ENCODE data around the gene TRIM31. TPM values are rescaled to one million over a fixed set of nuclear protein-coding genes. Genes with fewer than 3 reads are reported as not detected.
"Not testable (repeated sequence)": the region's sequence is repeated elsewhere in the genome, so short reads cannot be mapped to it uniquely, and the experiment has no call there.

The TRIM31 gene
- total and polyA plus RNA-seq, 12 donors: 0.13 to 0.80 (median 0.19) TPM; not detected in 8

DNA sequence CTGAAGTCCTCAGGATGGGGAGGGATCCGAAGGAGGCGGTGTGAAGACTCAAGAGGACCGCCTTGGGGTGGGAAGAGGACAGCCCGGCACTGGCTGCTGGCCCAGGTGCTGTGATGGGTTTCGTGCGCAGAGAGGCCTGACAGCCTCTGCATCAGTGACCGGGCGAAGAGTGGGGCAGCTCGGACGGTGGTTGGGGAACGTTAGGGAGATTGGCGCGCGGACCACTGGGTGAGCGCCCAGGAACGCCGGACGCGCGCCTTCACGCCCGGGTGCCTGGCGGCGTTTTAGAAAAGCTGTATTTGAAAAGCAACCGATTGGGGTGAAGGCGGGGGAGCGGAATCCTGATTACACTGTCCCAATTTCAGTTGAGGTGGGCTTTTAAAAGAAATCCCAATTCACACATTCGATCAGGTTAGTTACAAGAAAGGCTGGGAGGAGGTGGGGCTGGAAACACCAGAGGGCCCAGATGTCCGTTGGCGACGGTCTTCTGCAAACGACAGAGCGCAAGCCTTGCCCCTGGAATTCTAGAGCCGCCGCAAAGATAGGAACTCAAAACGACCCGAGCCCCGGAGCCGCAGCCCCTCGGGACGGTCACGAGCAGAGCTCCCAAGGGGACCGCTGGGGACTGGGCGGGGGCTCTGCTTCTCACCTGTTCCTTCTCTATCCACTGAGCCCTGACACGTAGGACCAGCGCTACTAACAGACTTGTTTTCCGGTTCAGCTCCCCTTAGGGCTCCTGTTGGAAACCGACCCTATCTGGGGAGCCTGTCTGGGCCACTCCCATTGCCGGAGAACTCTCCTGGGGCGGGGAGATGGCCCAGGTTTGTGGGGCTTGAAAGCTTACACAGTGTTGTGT is 14.6 kb upstream of the TRIM31 start:
- TF ChIP-seq POLR2A (IDR thresholded peaks at IDR 0.05): no peak
- TF ChIP-seq, protein P1, sequence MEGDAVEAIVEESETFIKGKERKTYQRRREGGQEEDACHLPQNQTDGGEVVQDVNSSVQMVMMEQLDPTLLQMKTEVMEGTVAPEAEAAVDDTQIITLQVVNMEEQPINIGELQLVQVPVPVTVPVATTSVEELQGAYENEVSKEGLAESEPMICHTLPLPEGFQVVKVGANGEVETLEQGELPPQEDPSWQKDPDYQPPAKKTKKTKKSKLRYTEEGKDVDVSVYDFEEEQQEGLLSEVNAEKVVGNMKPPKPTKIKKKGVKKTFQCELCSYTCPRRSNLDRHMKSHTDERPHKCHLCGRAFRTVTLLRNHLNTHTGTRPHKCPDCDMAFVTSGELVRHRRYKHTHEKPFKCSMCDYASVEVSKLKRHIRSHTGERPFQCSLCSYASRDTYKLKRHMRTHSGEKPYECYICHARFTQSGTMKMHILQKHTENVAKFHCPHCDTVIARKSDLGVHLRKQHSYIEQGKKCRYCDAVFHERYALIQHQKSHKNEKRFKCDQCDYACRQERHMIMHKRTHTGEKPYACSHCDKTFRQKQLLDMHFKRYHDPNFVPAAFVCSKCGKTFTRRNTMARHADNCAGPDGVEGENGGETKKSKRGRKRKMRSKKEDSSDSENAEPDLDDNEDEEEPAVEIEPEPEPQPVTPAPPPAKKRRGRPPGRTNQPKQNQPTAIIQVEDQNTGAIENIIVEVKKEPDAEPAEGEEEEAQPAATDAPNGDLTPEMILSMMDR (IDR thresholded peaks at IDR 0.05): no peak
- intact Hi-C loops (cut with DNase I): no loop called here
- H3K4me1 ChIP-seq (replicated peaks in 1 of 2): no peaks in the 10 kb centered on the region
- H3K9me3 ChIP-seq (replicated peaks in 1 of 3): no peaks in the 10 kb centered on the region
- 25 to 38% (median 29%) methylated on average over 34 to 50 of the region's 50 CpGs for WGBS, 4 donors
- H3K4me3 ChIP-seq: no peak overlapping the region
- no peaks in the 10 kb centered on the region for H3K36me3 ChIP-seq (replicated peaks in 1 of 2)
- no peak for DNase-seq
- H3K27ac ChIP-seq: no peak overlapping the region
- peaks cover 37% of the 10 kb centered on the region for H3K27me3 ChIP-seq

DNA sequence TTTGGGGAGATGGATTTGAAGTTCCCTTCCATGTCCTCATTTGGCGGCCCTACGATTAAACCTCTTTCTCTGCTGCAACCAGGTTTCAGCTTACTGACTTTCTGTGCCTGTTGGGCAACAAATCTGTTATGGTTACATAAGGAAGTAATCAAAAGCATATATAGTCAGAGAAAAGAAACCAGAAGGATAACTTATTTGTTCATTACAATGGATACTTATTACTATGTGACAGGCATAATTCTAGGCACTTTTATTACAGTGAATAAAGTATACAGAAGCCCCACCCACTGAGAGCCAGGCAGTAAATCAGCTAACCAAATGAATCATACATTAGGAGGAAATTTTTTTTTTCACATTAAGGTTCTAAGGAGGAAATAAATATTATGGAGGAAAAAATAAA is 9.6 kb upstream of the TRIM31 start:
- 26 to 88% (median 43%) methylated on average over 2 of the region's 2 CpGs for WGBS, 4 donors
- no peaks in the 10 kb centered on the region for H3K36me3 ChIP-seq (replicated peaks in 1 of 2)
- H3K4me3 ChIP-seq: no peak overlapping the region
- no peaks in the 10 kb centered on the region for H3K9me3 ChIP-seq (replicated peaks in 1 of 3)
- intact Hi-C loops (cut with DNase I): no loop called here
- H3K4me1 ChIP-seq (replicated peaks in 1 of 2): no peaks in the 10 kb centered on the region
- H3K27ac ChIP-seq: no peak overlapping the region
- TF ChIP-seq POLR2A (IDR thresholded peaks at IDR 0.05): no peak
- TF ChIP-seq, protein P1 (IDR thresholded peaks at IDR 0.05): no peak
- H3K27me3 ChIP-seq: peaks cover 6% of the 10 kb centered on the region
- DNase-seq: no peak

DNA sequence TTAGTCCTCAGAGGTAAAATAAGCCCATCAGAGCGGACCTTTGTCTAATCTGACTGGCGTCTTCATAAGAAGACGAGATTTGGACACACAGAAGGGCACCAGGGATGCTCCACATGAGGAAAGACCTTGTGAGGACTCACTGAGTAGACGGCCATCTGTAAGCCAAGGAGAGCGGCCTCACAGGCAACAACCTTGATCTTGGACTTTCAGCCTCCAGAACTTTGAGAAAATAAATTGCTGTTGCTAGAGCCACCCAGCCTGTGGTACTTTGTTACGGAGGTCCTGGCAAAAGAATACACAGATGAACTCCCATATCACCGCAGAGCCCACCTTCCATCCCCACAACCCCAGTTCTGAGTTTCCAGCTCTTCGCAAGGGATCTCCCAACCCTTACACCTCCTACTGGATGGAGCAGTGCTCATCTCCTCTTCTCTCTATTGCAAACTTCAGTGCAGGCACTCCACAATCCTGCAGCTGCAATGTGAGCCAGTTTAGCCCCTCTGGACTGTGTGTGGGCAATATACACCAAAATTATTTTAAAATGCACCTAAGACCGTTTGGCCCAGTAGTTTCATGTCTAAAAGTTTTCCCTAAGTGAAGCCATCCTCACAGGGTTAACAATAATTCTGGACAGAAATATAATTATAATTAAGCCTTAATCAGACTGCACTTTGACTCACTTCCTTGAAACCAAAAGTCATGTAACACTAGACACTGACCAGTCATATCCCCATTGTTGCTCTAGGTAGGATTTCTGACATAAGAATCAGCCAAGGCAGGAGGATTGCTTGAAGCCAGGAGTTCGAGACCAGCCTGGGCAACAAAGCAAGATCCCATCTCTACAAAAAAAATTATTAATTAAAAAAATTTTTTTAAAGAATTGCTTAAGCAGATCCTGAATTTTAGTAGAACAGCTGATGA is 8.8 kb upstream of the TRIM31 start:
- Histone ChIP-seq H3K9me3 (replicated peaks in 1 of 3) (no peaks in the 10 kb centered on the region), H3K4me3 (no peak overlapping the region), H3K4me1 (replicated peaks in 1 of 2) (no peaks in the 10 kb centered on the region), H3K27me3 (no peaks in the 10 kb centered on the region), H3K36me3 (replicated peaks in 1 of 2) (no peaks in the 10 kb centered on the region), H3K27ac (no peak overlapping the region)
- intact Hi-C loops (cut with DNase I): no loop called here
- no peak for DNase-seq
- no peak for TF ChIP-seq POLR2A (IDR thresholded peaks at IDR 0.05)
- TF ChIP-seq, protein P1 (IDR thresholded peaks at IDR 0.05): no peak
- WGBS, 4 donors: 62 to 76% (median 64%) methylated on average over 10 of the region's 10 CpGs

DNA sequence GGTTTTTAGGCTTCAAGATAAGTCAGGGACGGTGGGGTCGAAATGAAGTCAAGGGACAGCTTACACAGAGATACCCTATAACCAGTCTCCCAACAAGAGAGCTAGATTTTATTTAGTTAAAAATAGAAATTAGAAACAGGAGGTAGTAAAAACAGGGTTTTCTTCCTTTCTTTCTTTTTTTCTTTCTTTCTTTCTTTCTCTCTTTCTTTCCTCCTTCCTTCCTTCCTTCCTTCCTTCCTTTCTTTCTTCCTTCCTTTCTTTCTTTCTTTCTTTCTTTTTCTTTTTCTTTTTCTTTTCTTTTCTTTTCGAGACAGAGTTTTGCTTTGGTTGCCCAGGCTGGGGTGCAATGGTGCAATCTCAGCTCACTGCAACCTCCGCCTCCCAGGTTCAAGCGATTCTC is 5.8 kb upstream of the TRIM31 start:
- H3K9me3 ChIP-seq (replicated peaks in 1 of 3); H3K27ac ChIP-seq; H3K4me3 ChIP-seq; DNase-seq; H3K36me3 ChIP-seq (replicated peaks in 1 of 2); intact Hi-C loops (cut with DNase I); H3K4me1 ChIP-seq (replicated peaks in 1 of 2): not testable (repeated sequence)
- 90 to 94% (median 90%) methylated on average over 5 of the region's 5 CpGs for WGBS, 4 donors
- peaks cover 18% of the 10 kb centered on the region for H3K27me3 ChIP-seq

Measured in adrenal gland (tissue), 12 donors.